Stimulated activated effector memory CD8-positive, alpha-beta T cell treated with anti-CD3 and anti-CD28 coated beads, Interleukin-12 subunit alpha, Interleukin-12 subunit beta, amount 100 ng/mL, for 72 hours (primary cell): ENCODE data around the gene TECPR2.

Experiments used
- ATAC-seq: fragments of 150-1000 bp; cut with Tn5 transposase; 2 replicates; pipeline ENCODE4 v1.10.0; 2021
- DNase-seq, 2 donors: peaks; one replicate each; pipeline ENCODE4 v3.0.0; 2021 to 2022; ENCODE audit warnings: low spot score in 2 of 2
- H3K27ac Mint-ChIP-seq: one replicate; pipeline ENCODE4 v1.8.0; 2022; ENCODE audit warnings: mild to moderate bottlenecking, mixed read lengths
- H3K36me3 Mint-ChIP-seq: one replicate; pipeline ENCODE4 v1.8.0; 2022; ENCODE audit warnings: mild to moderate bottlenecking, mixed read lengths
- H3K4me1 Mint-ChIP-seq: one replicate; pipeline ENCODE4 v1.8.0; 2022; ENCODE audit warnings: mixed read lengths
- H3K4me3 Mint-ChIP-seq: one replicate; pipeline ENCODE4 v1.8.0; 2022; ENCODE audit warnings: mild to moderate bottlenecking, mixed read lengths
- H3K9me3 Mint-ChIP-seq: one replicate; pipeline ENCODE4 v1.8.0; 2022; ENCODE audit warnings: mixed read lengths

Gene TECPR2

GRCh38 chr14:102496958-102497744, 134.4 kb downstream of the TECPR2 start:
- peaks cover 16% of the 10 kb centered on the region for H3K4me1 Mint-ChIP-seq
- no peak for DNase-seq
- H3K9me3 Mint-ChIP-seq, result no peaks in the 10 kb centered on the region
- H3K4me3 Mint-ChIP-seq, result no peak overlapping the region
- peaks cover 5% of the 10 kb centered on the region for H3K36me3 Mint-ChIP-seq
- ATAC-seq, result no peak
- H3K27ac Mint-ChIP-seq, result no peak overlapping the region

- peaks cover 16% of the 10 kb centered on the region for H3K4me1 Mint-ChIP-seq
- ATAC-seq, result no peak
- DNase-seq, result no peak
- H3K9me3 Mint-ChIP-seq, result no peaks in the 10 kb centered on the region
- H3K36me3 Mint-ChIP-seq, result peaks cover 5% of the 10 kb centered on the region
- no peak overlapping the region for H3K4me3 Mint-ChIP-seq
- no peak overlapping the region for H3K27ac Mint-ChIP-seq
These were observed 135.4 kb downstream of the TECPR2 start for GRCh38 chr14:102497998-102498677.

- Mint-ChIP-seq H3K36me3 (peaks cover 5% of the 10 kb centered on the region), H3K27ac (no peak overlapping the region), H3K4me1 (peaks cover 16% of the 10 kb centered on the region), H3K9me3 (no peaks in the 10 kb centered on the region), H3K4me3 (no peak overlapping the region)
- ATAC-seq (peak; percentile 25), DNase-seq (no peak)
These were observed 136.0 kb downstream of the TECPR2 start for GRCh38 chr14:102498678-102499265.

GRCh38 chr14:102499401-102500157, 136.8 kb downstream of the TECPR2 start:
- no peak for DNase-seq
- H3K36me3 Mint-ChIP-seq, result peaks cover 5% of the 10 kb centered on the region
- no peak for ATAC-seq
- H3K4me3 Mint-ChIP-seq, result no peak overlapping the region
- no peak overlapping the region for H3K27ac Mint-ChIP-seq
- peaks cover 16% of the 10 kb centered on the region for H3K4me1 Mint-ChIP-seq
- no peaks in the 10 kb centered on the region for H3K9me3 Mint-ChIP-seq

GRCh38 chr14:102500158-102500662, 137.5 kb downstream of the TECPR2 start:
- Mint-ChIP-seq H3K4me1 (peaks cover 16% of the 10 kb centered on the region), H3K27ac (peak overlapping the region; percentile 88), H3K9me3 (no peaks in the 10 kb centered on the region), H3K4me3 (no peak overlapping the region), H3K36me3 (peaks cover 5% of the 10 kb centered on the region)
- ATAC-seq (peak; percentile 62), DNase-seq (no peak)

- Mint-ChIP-seq H3K4me3 (no peak overlapping the region), H3K9me3 (no peaks in the 10 kb centered on the region), H3K36me3 (peaks cover 5% of the 10 kb centered on the region), H3K27ac (peak overlapping the region; percentile 88), H3K4me1 (peaks cover 16% of the 10 kb centered on the region)
- no peak for DNase-seq
- ATAC-seq, result no peak
These were observed 138.0 kb downstream of the TECPR2 start for GRCh38 chr14:102500713-102501112.

- no peak overlapping the region for H3K27ac Mint-ChIP-seq
- ATAC-seq, result no peak
These were observed 139.1 kb downstream of the TECPR2 start for GRCh38 chr14:102501751-102502315.

GRCh38 chr14:102502571-102502970, 139.8 kb downstream of the TECPR2 start:
- Mint-ChIP-seq H3K9me3 (no peaks in the 10 kb centered on the region), H3K27ac (no peak overlapping the region), H3K36me3 (peaks cover 5% of the 10 kb centered on the region), H3K4me1 (peaks cover 16% of the 10 kb centered on the region), H3K4me3 (no peak overlapping the region)
- ATAC-seq (no peak), DNase-seq (no peak)

More at GRCh38 chr14:102501751-102502315, 139.1 kb downstream of the TECPR2 start:
- Mint-ChIP-seq H3K4me3 (no peak overlapping the region), H3K36me3 (peaks cover 5% of the 10 kb centered on the region), H3K9me3 (no peaks in the 10 kb centered on the region), H3K4me1 (peaks cover 16% of the 10 kb centered on the region)
- no peak for DNase-seq

GRCh38 chr14:102503641-102504327, 141.0 kb downstream of the TECPR2 start:
- H3K4me3 Mint-ChIP-seq, result no peak overlapping the region
- peak overlapping the region; percentile 50 for H3K27ac Mint-ChIP-seq
- H3K9me3 Mint-ChIP-seq, result no peaks in the 10 kb centered on the region
- H3K4me1 Mint-ChIP-seq, result peaks cover 22% of the 10 kb centered on the region
- DNase-seq, result no peak
- H3K36me3 Mint-ChIP-seq, result peaks cover 1% of the 10 kb centered on the region
- ATAC-seq, result no peak

GRCh38 chr14:102504328-102504999, 141.7 kb downstream of the TECPR2 start:
- H3K4me3 Mint-ChIP-seq, result no peak overlapping the region
- no peak for DNase-seq
- H3K27ac Mint-ChIP-seq, result peak overlapping the region; percentile 10
- H3K36me3 Mint-ChIP-seq, result no peaks in the 10 kb centered on the region
- ATAC-seq, result no peak
- H3K9me3 Mint-ChIP-seq, result no peaks in the 10 kb centered on the region
- H3K4me1 Mint-ChIP-seq, result peaks cover 20% of the 10 kb centered on the region

- Mint-ChIP-seq H3K27ac (peak overlapping the region; percentile 63), H3K9me3 (no peaks in the 10 kb centered on the region), H3K4me3 (no peak overlapping the region), H3K4me1 (peaks cover 20% of the 10 kb centered on the region), H3K36me3 (peaks cover 5% of the 10 kb centered on the region)
- DNase-seq, result no peak
- no peak for ATAC-seq
These were observed 142.4 kb downstream of the TECPR2 start for GRCh38 chr14:102505000-102505619.

GRCh38 chr14:102505775-102506625, 143.3 kb downstream of the TECPR2 start:
- Mint-ChIP-seq H3K36me3 (peaks cover 8% of the 10 kb centered on the region), H3K27ac (peak overlapping the region; percentile 63), H3K9me3 (no peaks in the 10 kb centered on the region), H3K4me3 (no peak overlapping the region), H3K4me1 (peaks cover 20% of the 10 kb centered on the region)
- DNase-seq (no peak), ATAC-seq (no peak)

GRCh38 chr14:102506626-102506925, 143.8 kb downstream of the TECPR2 start:
- H3K27ac Mint-ChIP-seq, result no peak overlapping the region
- H3K4me3 Mint-ChIP-seq, result no peak overlapping the region
- peaks cover 8% of the 10 kb centered on the region for H3K36me3 Mint-ChIP-seq
- DNase-seq (no peak), ATAC-seq (no peak)
- H3K4me1 Mint-ChIP-seq, result peaks cover 21% of the 10 kb centered on the region
- H3K9me3 Mint-ChIP-seq, result no peaks in the 10 kb centered on the region
